GM12891 (cell line): ENCODE results near the gene RNF13.
"Not testable (repeated sequence)": the region's sequence is repeated elsewhere in the genome, so short reads cannot be mapped to it uniquely, and the experiment has no call there.

Experiments used
- DNase-seq: peaks from one replicate; pipeline ENCODE4 v3.0.0; 2011; ENCODE audit warnings: low spot score; ENCODE audit not compliant: insufficient read length
- FAIRE-seq: peaks from 2 replicates; lab custom pipeline; 2011; peaks lifted over from hg19 to GRCh38; lab: Jason Lieb, UNC
- PAX5 ChIP-seq: IDR thresholded peaks from 2 replicates; pipeline ENCODE4 v1.6.1; 2011; ENCODE audit warnings: low read length, moderate library complexity, mild to moderate bottlenecking; ENCODE audit not compliant: insufficient read depth, severe bottlenecking
- POLR2A ChIP-seq: IDR thresholded peaks from 2 replicates; pipeline ENCODE4 v1.6.1; 2011; ENCODE audit warnings: low read depth, low read length, control low read depth
- POLR2AphosphoS5 ChIP-seq: IDR thresholded peaks from 2 replicates; pipeline ENCODE4 v1.6.1; 2011; ENCODE audit warnings: low read depth, low read length, control low read depth
- POU2F2 ChIP-seq: IDR thresholded peaks from 2 replicates; pipeline ENCODE4 v1.6.1; 2011; ENCODE audit warnings: low read depth, mild to moderate bottlenecking, control low read depth, low read length, moderate library complexity
- SPI1 ChIP-seq: IDR thresholded peaks from 2 replicates; pipeline ENCODE4 v1.6.1; 2011; ENCODE audit warnings: low read depth, low read length, control low read depth
- TAF1 ChIP-seq: IDR thresholded peaks from 2 replicates; pipeline ENCODE4 v1.6.1; 2011; ENCODE audit warnings: low read depth, low read length, control low read depth

Gene RNF13

GRCh38 chr3:149815321-149815720 lies 2.3 kb downstream of the RNF13 start:
- no peak for FAIRE-seq
- TF ChIP-seq POLR2AphosphoS5 (no peak), POU2F2 (no peak), PAX5 (no peak), TAF1 (no peak), POLR2A (no peak), SPI1 (no peak)
- DNase-seq: no peak

GRCh38 chr3:149815728-149816127 lies 2.7 kb downstream of the RNF13 start:
- FAIRE-seq (no peak), DNase-seq (no peak)
- TF ChIP-seq POU2F2 (no peak), POLR2A (no peak), POLR2AphosphoS5 (no peak), SPI1 (no peak), TAF1 (no peak), PAX5 (no peak)

- FAIRE-seq: no peak
- DNase-seq: no peak
- no peak for TF ChIP-seq POLR2A
- no peak for TF ChIP-seq POU2F2
- no peak for TF ChIP-seq PAX5
- no peak for TF ChIP-seq SPI1
- no peak for TF ChIP-seq POLR2AphosphoS5
- no peak for TF ChIP-seq TAF1
Observed at GRCh38 chr3:149816311-149816710, 3.3 kb downstream of the RNF13 start.

GRCh38 chr3:149816986-149817385 lies 4.0 kb downstream of the RNF13 start:
- TF ChIP-seq POLR2AphosphoS5 (no peak), SPI1 (peak; percentile 19; the same call in 1 of the 2 replicates), POU2F2 (no peak), PAX5 (no peak), POLR2A (no peak)
- DNase-seq (no peak), FAIRE-seq (no peak)

- FAIRE-seq: no peak
Observed at GRCh38 chr3:149819432-149819831, 6.4 kb downstream of the RNF13 start.

GRCh38 chr3:149820183-149820582 lies 7.2 kb downstream of the RNF13 start:
- no peak for TF ChIP-seq TAF1
- TF ChIP-seq POU2F2: no peak
- TF ChIP-seq SPI1: no peak
- no peak for TF ChIP-seq POLR2AphosphoS5
- TF ChIP-seq POLR2A: no peak
- no peak for TF ChIP-seq PAX5
- FAIRE-seq (no peak), DNase-seq (no peak)

More at GRCh38 chr3:149819432-149819831, 6.4 kb downstream of the RNF13 start:
- no peak for TF ChIP-seq POLR2AphosphoS5
- TF ChIP-seq POLR2A: no peak
- TF ChIP-seq POU2F2: no peak
- no peak for TF ChIP-seq PAX5
- TF ChIP-seq SPI1: no peak
- no peak for TF ChIP-seq TAF1
- DNase-seq: no peak

GRCh38 chr3:149826636-149827035 lies 13.6 kb downstream of the RNF13 start:
- TF ChIP-seq SPI1: no peak
- TF ChIP-seq POLR2A: no peak
- TF ChIP-seq TAF1: no peak
- no peak for TF ChIP-seq POLR2AphosphoS5
- TF ChIP-seq PAX5: no peak
- TF ChIP-seq POU2F2: no peak
- FAIRE-seq (no peak), DNase-seq (no peak)

- no peak for FAIRE-seq
- TF ChIP-seq POLR2A (no peak), SPI1 (no peak), POLR2AphosphoS5 (no peak), TAF1 (no peak), PAX5 (no peak), POU2F2 (no peak)
Observed at GRCh38 chr3:149828390-149828789, 15.4 kb downstream of the RNF13 start.

GRCh38 chr3:149829631-149830030 lies 16.6 kb downstream of the RNF13 start:
- FAIRE-seq: peak; percentile 13

More at GRCh38 chr3:149828390-149828789, 15.4 kb downstream of the RNF13 start:
- DNase-seq: no peak

GRCh38 chr3:149830902-149831301 lies 17.9 kb downstream of the RNF13 start:
- TF ChIP-seq TAF1: no peak
- no peak for TF ChIP-seq SPI1
- TF ChIP-seq PAX5: no peak
- TF ChIP-seq POLR2A: no peak
- no peak for TF ChIP-seq POU2F2
- no peak for TF ChIP-seq POLR2AphosphoS5
- DNase-seq (no peak), FAIRE-seq (no peak)

More at GRCh38 chr3:149829631-149830030, 16.6 kb downstream of the RNF13 start:
- not testable (repeated sequence) for DNase-seq
